Bronchial epithelial cell (primary cell): ENCODE measurements around the gene PRELID1. TPM values are rescaled to one million over a fixed set of nuclear protein-coding genes. Genes with fewer than 3 reads are reported as not detected.

ENCODE experiments used
- DNase-seq: peaks from one replicate; pipeline ENCODE4 v3.0.0-alpha.2; 2010; ENCODE audit warnings: low read depth
- FAIRE-seq: peaks from 2 replicates; lab custom pipeline; 2011; peaks lifted over from hg19 to GRCh38; lab: Jason Lieb, UNC
- H3K27me3 ChIP-seq: 2 replicates; pipeline ENCODE4 v1.5.1; 2011; ENCODE audit warnings: low read length; ENCODE audit not compliant: control insufficient read depth, insufficient read depth
- H3K36me3 ChIP-seq: 2 replicates; pipeline ENCODE4 v1.5.1; 2011; ENCODE audit warnings: low read length; ENCODE audit not compliant: control insufficient read depth, insufficient read depth
- H3K4me3 ChIP-seq: 2 replicates; pipeline ENCODE4 v1.5.1; 2011; ENCODE audit warnings: mild to moderate bottlenecking, low read depth, low read length, control low read depth
- total RNA-seq: library from RNA; depleted of rRNA; stranded (reverse); fragments of >200 nt; gene quantifications from 2 replicates; pipeline ENCODE4 v1.2.1, GENCODE V29; 2014
- TF ChIP-seq, protein P1 (sequence below): IDR thresholded peaks from 2 replicates; pipeline ENCODE4 v1.5.1; 2011; ENCODE audit warnings: mild to moderate bottlenecking, moderate library complexity, low read length, control low read depth, inconsistent platforms; ENCODE audit not compliant: insufficient read depth, severe bottlenecking

The PRELID1 gene
- total RNA-seq, 1 donor from 2014 or later: 139 TPM

DNA sequence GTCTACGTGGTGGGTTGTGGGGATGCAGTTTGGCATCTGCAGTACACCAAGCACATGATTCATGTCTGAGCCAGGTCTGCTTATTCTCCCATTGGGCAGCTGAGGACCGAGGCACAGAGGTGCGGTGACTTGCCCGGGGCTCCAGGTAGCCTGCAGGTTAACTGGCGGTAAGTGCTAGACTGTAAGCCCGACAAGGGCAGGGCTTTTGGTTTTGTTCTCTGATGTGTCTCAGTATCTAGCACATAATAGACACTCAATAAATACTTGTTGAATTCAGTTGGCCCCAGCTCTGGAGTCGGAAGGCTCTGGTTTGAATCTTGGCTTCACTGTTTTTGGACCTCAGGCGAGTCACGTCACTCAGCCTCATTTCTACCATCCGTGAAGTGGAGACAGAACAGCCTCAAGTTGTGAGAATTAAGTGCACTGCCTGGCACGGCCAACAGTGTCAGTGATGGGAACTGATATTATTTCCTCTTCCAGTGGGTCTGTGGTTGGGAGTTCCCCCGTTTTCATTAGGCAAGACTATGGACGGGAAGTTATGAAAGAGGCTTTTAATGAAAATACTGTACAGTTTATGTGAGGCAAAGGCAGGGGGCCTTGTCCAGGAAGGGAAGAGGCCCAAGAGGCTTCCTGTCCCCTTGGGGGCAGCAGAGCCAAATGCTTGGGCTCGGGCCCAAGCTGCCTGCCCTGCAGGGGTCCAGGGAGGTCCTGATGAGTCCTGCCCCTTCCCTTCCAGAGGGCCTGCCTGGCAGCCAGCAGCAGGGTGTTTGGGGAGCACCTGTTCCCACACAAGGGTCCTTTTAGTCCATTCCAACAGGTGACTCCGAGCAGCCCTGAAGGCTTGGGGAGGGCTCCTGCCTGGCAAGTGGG, 3.3 kb downstream of the PRELID1 start:
- Histone ChIP-seq H3K36me3 (peaks cover 4% of the 10 kb centered on the region), H3K4me3 (no peak overlapping the region), H3K27me3 (no peaks in the 10 kb centered on the region)
- FAIRE-seq (no peak), DNase-seq (no peak)
- TF ChIP-seq, protein P1, sequence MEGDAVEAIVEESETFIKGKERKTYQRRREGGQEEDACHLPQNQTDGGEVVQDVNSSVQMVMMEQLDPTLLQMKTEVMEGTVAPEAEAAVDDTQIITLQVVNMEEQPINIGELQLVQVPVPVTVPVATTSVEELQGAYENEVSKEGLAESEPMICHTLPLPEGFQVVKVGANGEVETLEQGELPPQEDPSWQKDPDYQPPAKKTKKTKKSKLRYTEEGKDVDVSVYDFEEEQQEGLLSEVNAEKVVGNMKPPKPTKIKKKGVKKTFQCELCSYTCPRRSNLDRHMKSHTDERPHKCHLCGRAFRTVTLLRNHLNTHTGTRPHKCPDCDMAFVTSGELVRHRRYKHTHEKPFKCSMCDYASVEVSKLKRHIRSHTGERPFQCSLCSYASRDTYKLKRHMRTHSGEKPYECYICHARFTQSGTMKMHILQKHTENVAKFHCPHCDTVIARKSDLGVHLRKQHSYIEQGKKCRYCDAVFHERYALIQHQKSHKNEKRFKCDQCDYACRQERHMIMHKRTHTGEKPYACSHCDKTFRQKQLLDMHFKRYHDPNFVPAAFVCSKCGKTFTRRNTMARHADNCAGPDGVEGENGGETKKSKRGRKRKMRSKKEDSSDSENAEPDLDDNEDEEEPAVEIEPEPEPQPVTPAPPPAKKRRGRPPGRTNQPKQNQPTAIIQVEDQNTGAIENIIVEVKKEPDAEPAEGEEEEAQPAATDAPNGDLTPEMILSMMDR: no peak

DNA sequence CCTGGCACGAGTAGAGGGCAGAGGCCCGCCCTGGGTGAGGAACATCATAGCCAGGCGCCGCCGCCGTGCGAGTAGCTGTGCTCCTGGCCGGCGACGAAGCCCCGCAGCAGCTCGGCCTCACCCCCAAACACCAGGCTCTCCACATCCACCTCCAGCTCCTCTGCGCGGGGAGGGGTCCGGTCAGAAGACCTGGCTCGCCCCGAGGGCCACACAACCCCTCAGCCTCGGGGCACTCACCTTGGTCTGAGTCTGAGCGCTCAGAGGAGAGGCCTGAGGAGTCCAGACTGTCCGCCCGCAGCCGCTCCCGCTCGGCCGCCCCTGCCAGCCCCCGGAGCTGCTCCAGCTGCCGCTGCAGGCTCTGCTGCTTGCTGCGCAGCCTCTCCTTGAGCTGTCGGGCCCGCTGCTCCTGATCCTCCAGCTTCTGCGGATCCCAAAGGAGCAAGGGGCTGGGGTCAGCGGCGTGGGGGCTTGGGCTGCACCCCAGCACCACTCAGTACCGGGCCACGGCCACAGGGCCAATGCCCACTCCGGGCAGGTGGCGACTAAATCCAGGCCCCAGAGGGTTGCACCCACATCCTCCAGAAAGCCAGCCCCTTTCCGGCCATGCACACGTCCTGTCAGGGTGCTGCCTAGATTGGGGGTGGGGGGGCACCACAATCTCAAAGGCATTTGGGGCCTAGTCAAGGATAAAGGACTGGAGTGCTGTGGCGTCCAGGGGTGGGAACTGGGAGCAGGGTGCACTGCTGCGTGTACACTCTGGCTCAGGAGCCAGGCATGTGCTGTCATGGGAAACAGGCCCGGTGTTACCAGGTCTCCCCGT, 4.2 kb downstream of the PRELID1 start:
- TF ChIP-seq, protein P1: no peak
- DNase-seq: no peak
- H3K27me3 ChIP-seq: no peaks in the 10 kb centered on the region
- FAIRE-seq: no peak
- H3K4me3 ChIP-seq: no peak overlapping the region
- H3K36me3 ChIP-seq: peaks cover 4% of the 10 kb centered on the region

DNA sequence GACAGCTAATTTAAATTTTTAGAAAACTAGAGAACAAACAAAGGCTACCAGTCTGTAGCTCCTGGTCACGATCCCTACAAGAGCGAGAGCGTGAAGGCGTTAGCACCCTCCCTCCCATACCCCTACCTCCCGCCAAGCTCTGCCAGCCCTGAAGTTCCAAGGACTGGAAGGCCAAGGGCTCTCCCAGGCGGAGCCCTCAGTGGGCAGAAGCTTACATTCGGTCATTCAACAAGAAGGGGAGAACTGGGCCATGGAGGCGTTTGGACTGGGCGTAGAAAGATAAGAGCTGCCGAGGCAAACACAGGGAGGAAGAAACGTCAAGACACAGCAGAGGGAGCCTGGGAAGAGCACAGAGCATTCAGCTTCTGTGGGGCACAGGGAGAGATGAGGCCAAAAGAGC, 5.1 kb downstream of the PRELID1 start:
- Histone ChIP-seq H3K36me3 (peaks cover 4% of the 10 kb centered on the region), H3K27me3 (no peaks in the 10 kb centered on the region), H3K4me3 (no peak overlapping the region)
- TF ChIP-seq, protein P1: no peak
- FAIRE-seq: no peak
- no peak for DNase-seq

DNA sequence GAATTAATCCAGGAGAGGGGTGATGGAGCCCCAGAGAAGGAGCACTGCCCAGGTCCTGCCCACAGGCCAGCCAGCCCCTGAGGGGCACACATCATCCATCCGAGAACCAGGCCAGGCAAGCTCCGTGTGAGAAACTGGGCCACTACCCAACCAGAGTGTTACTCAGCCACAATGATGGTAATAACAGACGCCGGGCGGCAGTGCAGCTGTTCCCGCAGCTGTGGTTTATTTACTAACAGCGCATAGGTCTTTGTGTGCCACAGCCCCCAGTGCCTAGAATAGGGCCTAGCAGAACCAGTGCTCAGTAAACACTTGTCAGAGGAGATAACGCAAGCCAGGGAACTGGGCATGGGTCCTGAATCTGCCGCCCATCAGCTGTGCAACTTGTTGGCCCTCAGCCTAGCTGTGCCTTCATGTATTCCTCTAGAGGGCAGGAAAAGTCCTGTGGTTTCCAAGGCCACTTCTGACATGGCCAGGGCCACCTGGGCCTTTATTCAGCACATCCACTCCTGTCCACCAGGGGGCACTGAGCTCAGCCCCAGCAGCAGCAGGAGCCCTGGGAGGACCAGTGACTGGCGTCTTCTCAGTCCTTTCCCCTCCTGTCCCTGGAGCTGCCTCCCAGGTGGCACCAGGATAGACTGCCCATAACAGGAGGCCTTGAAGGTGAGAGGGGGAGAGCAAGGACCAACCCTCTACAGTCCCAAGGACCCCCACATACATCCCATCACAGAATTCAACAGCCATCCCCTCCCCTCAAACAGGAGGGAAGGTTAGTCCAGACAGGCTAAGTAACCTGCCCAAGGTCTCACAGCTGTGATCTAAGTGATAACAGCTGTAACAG, 6.0 kb downstream of the PRELID1 start:
- TF ChIP-seq, protein P1: peak; percentile 94
- FAIRE-seq: no peak

DNA sequence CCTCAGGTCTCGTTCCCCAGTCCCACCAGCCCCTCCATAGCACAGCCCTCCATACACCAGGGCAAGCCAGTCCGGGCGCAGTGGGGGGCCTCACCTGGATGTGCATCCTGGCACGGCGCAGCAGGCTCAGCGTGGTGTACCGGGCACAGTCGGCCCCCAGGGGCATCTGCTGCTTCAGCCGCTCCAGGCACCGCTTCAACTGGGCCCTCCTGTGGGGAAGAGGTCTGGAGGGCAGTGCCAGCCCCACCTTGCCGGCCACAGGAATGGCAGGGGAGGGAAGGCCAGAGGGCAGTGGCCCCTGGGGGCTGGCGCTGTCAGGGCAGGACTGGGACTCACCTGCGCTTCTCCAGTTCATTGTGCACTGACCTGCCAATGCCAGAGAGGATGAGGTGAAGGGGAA, 6.7 kb downstream of the PRELID1 start:
- DNase-seq (no peak), FAIRE-seq (no peak)
- Histone ChIP-seq H3K4me3 (no peak overlapping the region), H3K27me3 (no peaks in the 10 kb centered on the region), H3K36me3 (peaks cover 4% of the 10 kb centered on the region)
- TF ChIP-seq, protein P1: no peak

More for the DNA sequence above, 6.0 kb downstream of the PRELID1 start:
- H3K27me3 ChIP-seq: no peaks in the 10 kb centered on the region
- peak; percentile 67 for DNase-seq
- H3K36me3 ChIP-seq: peaks cover 4% of the 10 kb centered on the region
- H3K4me3 ChIP-seq: no peak overlapping the region
